Testis (tissue), 3 donors: Measurements from ENCODE around the gene BNC2. TPM values are rescaled to one million over a fixed set of nuclear protein-coding genes. Genes with fewer than 3 reads are reported as not detected.

ENCODE experiments used
- DNase-seq: peaks from one replicate; pipeline ENCODE4 v3.0.0-alpha.2; 2019
- H3K27ac ChIP-seq, 2 donors: fragments of 200-600 bp; sonication (generic); one replicate each; pipeline ENCODE4 v1.5.1; 2019
- H3K27me3 ChIP-seq: fragments of 200-600 bp; sonication (generic); one replicate; pipeline ENCODE4 v1.5.1; 2019
- H3K36me3 ChIP-seq: fragments of 200-600 bp; sonication (generic); one replicate; pipeline ENCODE4 v1.5.1; 2017; ENCODE audit warnings: low read depth; ENCODE audit errors: missing control alignments
- H3K4me1 ChIP-seq: fragments of 200-600 bp; sonication (generic); one replicate; pipeline ENCODE4 v1.5.1; 2019
- H3K4me3 ChIP-seq, 2 donors: fragments of 200-600 bp; sonication (generic); one replicate each; pipeline ENCODE4 v1.5.1; 2017 to 2019
- H3K9me3 ChIP-seq: fragments of 200-600 bp; sonication (generic); one replicate; pipeline ENCODE4 v1.5.1; 2017
- CTCF ChIP-seq, 3 experiments: fragments of 450-650 bp in 2 of 3; fragments of 200-600 bp in 1 of 3; sonication (generic) in 1 of 3; IDR thresholded peaks; one replicate each; pipeline ENCODE4 v1.5.1; 2016 to 2019; ENCODE audit warnings: antibody characterized with exemption in 3 of 3, mild to moderate bottlenecking in 2 of 3, moderate library complexity in 1 of 3
- POLR2A ChIP-seq: fragments of 450-650 bp; IDR thresholded peaks from one replicate; pipeline ENCODE4 v1.6.1; 2017; ENCODE audit warnings: antibody characterized with exemption, mild to moderate bottlenecking, moderate library complexity
- whole genome bisulfite sequencing, 2 donors: methylation state at CpG; one replicate each; pipeline ENCODE4 v1.1.5; 2018; 5-methylcytosine and 5-hydroxymethylcytosine counted together
- intact Hi-C: fragments of 100-400 bp; cut with DNase I; formaldehyde crosslinking; loops from one replicate; pipeline ENCODE4 v1.15.1; 2023; ENCODE audit warnings: low total_unique reads
- polyA plus RNA-seq: library from polyadenylated mRNA; stranded (reverse); fragments of 350-450 nt; fragmentation: Illumina TruSeq; extraction: RNeasy Lipid Tissue Mini Kit (QIAGEN cat#74804); gene quantifications from one replicate; pipeline ENCODE4 v1.2.3, GENCODE V29; 2014; ENCODE audit warnings: low read depth, low replicate concordance; ENCODE audit not compliant: insufficient read depth
- total RNA-seq, 2 donors: library from RNA; depleted of rRNA; stranded (reverse); fragments of >200 nt; gene quantifications; one replicate each; pipeline ENCODE4 v1.2.3, GENCODE V29; 2016

The BNC2 gene
- total and polyA plus RNA-seq, 3 donors from 2014 or later = 14.6 to 35.2 (median 32.0) TPM

- no peak overlapping the region for H3K27ac ChIP-seq
- TF ChIP-seq POLR2A = no peak
- TF ChIP-seq CTCF (IDR thresholded peaks at IDR 0.05) = no peak
- peaks cover under 1% of the 10 kb centered on the region for H3K4me1 ChIP-seq
These were observed 194.0 kb downstream of the BNC2 start for GRCh38 chr9:16676519-16676918.

GRCh38 chr9:16675131-16675530 is 195.3 kb downstream of the BNC2 start:
- Histone ChIP-seq H3K4me1 (no peaks in the 10 kb centered on the region), H3K9me3 (no peaks in the 10 kb centered on the region), H3K27me3 (no peaks in the 10 kb centered on the region), H3K36me3 (no peaks in the 10 kb centered on the region), H3K27ac (no peak overlapping the region), H3K4me3 (no peak overlapping the region)
- WGBS, 2 donors = 97 to 98% methylated on average over 5 of the region's 5 CpGs
- intact Hi-C loops = no loop called here
- no peak for TF ChIP-seq CTCF (IDR thresholded peaks at IDR 0.05)
- no peak for TF ChIP-seq POLR2A
- DNase-seq = no peak

More at GRCh38 chr9:16676519-16676918, 194.0 kb downstream of the BNC2 start:
- DNase-seq = no peak
- intact Hi-C loops = no loop called here
- Histone ChIP-seq H3K9me3 (no peaks in the 10 kb centered on the region), H3K27me3 (no peaks in the 10 kb centered on the region), H3K36me3 (no peaks in the 10 kb centered on the region), H3K4me3 (no peak overlapping the region)
- WGBS, 2 donors = 70 to 76% methylated on average over 3 of the region's 3 CpGs

GRCh38 chr9:16673171-16673570 is 197.3 kb downstream of the BNC2 start:
- Histone ChIP-seq H3K9me3 (no peaks in the 10 kb centered on the region), H3K27me3 (no peaks in the 10 kb centered on the region), H3K36me3 (no peaks in the 10 kb centered on the region), H3K4me1 (no peaks in the 10 kb centered on the region), H3K4me3 (no peak overlapping the region), H3K27ac (no peak overlapping the region)
- TF ChIP-seq POLR2A (no peak), CTCF (IDR thresholded peaks at IDR 0.05) (no peak)
- intact Hi-C loops = no loop called here
- DNase-seq = no peak

- intact Hi-C loops = no loop called here
- H3K27me3 ChIP-seq = no peaks in the 10 kb centered on the region
- WGBS, 2 donors = 90 to 92% methylated on average over 3 of the region's 3 CpGs
- H3K4me1 ChIP-seq = no peaks in the 10 kb centered on the region
- no peak for TF ChIP-seq POLR2A
- TF ChIP-seq CTCF (IDR thresholded peaks at IDR 0.05) = no peak
- H3K27ac ChIP-seq = no peak overlapping the region
- no peaks in the 10 kb centered on the region for H3K36me3 ChIP-seq
- no peaks in the 10 kb centered on the region for H3K9me3 ChIP-seq
- no peak for DNase-seq
- H3K4me3 ChIP-seq = no peak overlapping the region
These were observed 198.0 kb downstream of the BNC2 start for GRCh38 chr9:16672501-16672900.

GRCh38 chr9:16671591-16672137 is 198.8 kb downstream of the BNC2 start:
- WGBS, 2 donors = 54 to 55% methylated on average over 1 of the region's 1 CpG
- Histone ChIP-seq H3K27ac (no peak overlapping the region), H3K27me3 (no peaks in the 10 kb centered on the region), H3K36me3 (no peaks in the 10 kb centered on the region), H3K4me1 (no peaks in the 10 kb centered on the region), H3K9me3 (no peaks in the 10 kb centered on the region), H3K4me3 (no peak overlapping the region)
- no peak for DNase-seq
- intact Hi-C loops = no loop called here
- TF ChIP-seq POLR2A (no peak), CTCF (IDR thresholded peaks at IDR 0.05) (no peak)
